Erythroblast (primary cell): Measurements from ENCODE around the gene FMN1.

Experiments used
- DNase-seq, 2 experiments: peaks; one replicate each; lab custom pipeline; 2025; lab: John Stamatoyannopoulos, UW
- GATA1 ChIP-seq: IDR thresholded peaks from 2 replicates; pipeline ENCODE4 v1.6.1; 2011; ENCODE audit warnings: low read depth, mild to moderate bottlenecking, control low read depth, low read length, moderate library complexity
- POLR2A ChIP-seq: IDR thresholded peaks from 2 replicates; pipeline ENCODE4 v1.6.1; 2011; ENCODE audit warnings: mild to moderate bottlenecking, low read length

FMN1 gene

DNA sequence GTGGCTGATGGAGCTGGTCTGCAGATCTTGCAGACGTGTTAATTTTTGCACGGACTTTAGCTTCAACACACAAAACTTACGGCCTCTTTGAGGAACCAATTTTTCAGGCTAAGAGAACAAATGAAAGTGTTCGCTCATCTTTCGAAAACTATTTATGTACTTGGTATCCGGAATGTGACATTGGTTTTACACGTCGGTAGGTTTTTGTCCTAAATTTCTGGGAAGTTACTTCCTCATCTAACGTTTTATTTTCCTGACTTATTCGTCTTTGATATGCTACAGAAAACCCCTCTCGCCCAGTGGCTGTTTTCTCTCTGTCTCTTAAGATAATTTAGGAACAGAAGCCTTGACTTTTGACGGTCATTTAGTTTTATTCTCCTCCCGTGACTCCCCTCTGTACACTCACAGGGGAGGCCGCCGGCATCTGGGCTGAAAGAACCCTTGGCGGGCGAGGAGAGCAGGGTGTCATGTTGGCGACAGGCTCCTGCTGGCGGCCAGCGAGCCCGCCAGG is 477.5 kb downstream of the FMN1 start:
- no peak for DNase-seq
- no peak for TF ChIP-seq POLR2A
- no peak for TF ChIP-seq GATA1

- TF ChIP-seq POLR2A: no peak
- no peak for TF ChIP-seq GATA1
- DNase-seq: no peak
Observed at GRCh38 chr15:32716216-32716914, 478.1 kb downstream of the FMN1 start.
